ENCODE results near the gene IL1RAPL1. TPM values are rescaled to one million over a fixed set of nuclear protein-coding genes. Genes with fewer than 3 reads are reported as not detected.
"Not testable (repeated sequence)": the region's sequence is repeated elsewhere in the genome, so short reads cannot be mapped to it uniquely, and the experiment has no call there.

The IL1RAPL1 gene
- total RNA-seq, 1 donor from 2014 or later = 0.16 TPM

DNA sequence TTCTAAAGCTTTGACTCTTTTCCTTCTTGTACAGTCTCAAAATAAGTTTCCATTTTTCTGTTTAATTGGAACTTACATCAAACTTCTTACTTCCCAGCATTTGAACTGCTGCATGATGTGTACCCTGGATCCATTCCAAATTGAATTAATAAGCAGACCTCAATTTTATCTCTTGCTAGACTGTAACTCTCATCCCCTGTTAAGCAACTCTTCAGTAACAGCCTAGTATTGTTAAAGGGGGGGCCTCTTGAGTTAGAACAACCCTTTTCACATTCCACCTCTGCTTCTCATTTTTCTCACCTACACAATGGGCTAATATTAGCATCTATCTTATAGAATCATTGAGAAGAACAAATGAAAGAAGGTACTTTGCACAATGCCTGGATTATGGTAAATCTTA lies 169.4 kb downstream of the IL1RAPL1 start:
- no peak overlapping the region for H3K27ac Mint-ChIP-seq (ENCODE audit: unreplicated experiment)

DNA sequence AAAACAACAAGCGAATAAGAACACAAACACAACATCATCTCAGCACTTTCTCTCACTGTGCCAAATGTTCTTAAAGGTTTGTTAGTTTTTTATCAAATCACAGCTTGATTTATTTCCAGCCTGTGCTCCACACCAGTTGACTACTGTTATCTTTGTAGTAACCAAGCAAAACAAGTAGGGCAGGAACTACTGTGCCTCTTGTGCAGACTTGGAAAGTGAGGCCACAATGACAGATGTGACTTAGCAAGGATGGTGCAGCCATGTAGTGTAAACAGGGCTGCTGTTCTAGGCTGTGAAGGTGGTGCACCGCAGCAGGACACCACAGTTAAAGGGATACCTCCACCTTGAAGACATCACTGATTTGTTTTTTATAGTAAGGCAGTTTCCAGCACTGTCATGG lies 170.0 kb downstream of the IL1RAPL1 start:
- no peak overlapping the region for H3K4me3 Mint-ChIP-seq (ENCODE audit: unreplicated experiment)
- Histone ChIP-seq H3K79me2 (ENCODE audit: insufficient read depth, low read length) (no peaks in the 10 kb centered on the region), H3K9me3 (ENCODE audit: insufficient read depth, low read depth, low read length) (no peaks in the 10 kb centered on the region), H3K27me3 (ENCODE audit: insufficient read depth, low read length) (no peaks in the 10 kb centered on the region), H3K4me3 (ENCODE audit: insufficient read depth, low read depth, low read length) (no peak overlapping the region), H3K9ac (ENCODE audit: low read length) (no peak overlapping the region), H4K20me1 (ENCODE audit: insufficient read depth, low read length) (no peaks in the 10 kb centered on the region), H3K36me3 (ENCODE audit: insufficient read depth, low read length) (no peaks in the 10 kb centered on the region), H3K4me1 (ENCODE audit: insufficient read depth, low read length) (no peaks in the 10 kb centered on the region), H2AFZ (ENCODE audit: low read depth, low read length) (no peak overlapping the region), H3K4me2 (ENCODE audit: low read length) (no peak overlapping the region), H3K27ac (ENCODE audit: low read depth, low read length) (no peak overlapping the region)
- FAIRE-seq (no peak), DNase-seq (ENCODE audit: low read depth) (no peak)
- H3K27me3 Mint-ChIP-seq (ENCODE audit: low read depth, unreplicated experiment) = no peaks in the 10 kb centered on the region
- no peaks in the 10 kb centered on the region for H3K9me3 Mint-ChIP-seq (ENCODE audit: unreplicated experiment)
- no peak overlapping the region for H3K27ac Mint-ChIP-seq (ENCODE audit: unreplicated experiment)
- TF ChIP-seq CTCF (IDR thresholded peaks at IDR 0.05; ENCODE audit: insufficient read depth, low read depth, low read length) = no peak
- no peaks in the 10 kb centered on the region for H3K36me3 Mint-ChIP-seq (ENCODE audit: low read depth, unreplicated experiment)
- no peaks in the 10 kb centered on the region for H3K4me1 Mint-ChIP-seq (ENCODE audit: low read depth, unreplicated experiment)

More for the DNA sequence above, 169.4 kb downstream of the IL1RAPL1 start:
- H4K20me1 ChIP-seq (ENCODE audit: insufficient read depth, low read length) = no peaks in the 10 kb centered on the region
- TF ChIP-seq CTCF (IDR thresholded peaks at IDR 0.05; ENCODE audit: insufficient read depth, low read depth, low read length) (no peak), EZH2 (IDR thresholded peaks at IDR 0.05; ENCODE audit: insufficient read depth, low read length) (no peak)
- Mint-ChIP-seq H3K27me3 (ENCODE audit: low read depth, unreplicated experiment) (no peaks in the 10 kb centered on the region), H3K9me3 (ENCODE audit: unreplicated experiment) (no peaks in the 10 kb centered on the region), H3K4me1 (ENCODE audit: low read depth, unreplicated experiment) (no peaks in the 10 kb centered on the region), H3K36me3 (ENCODE audit: low read depth, unreplicated experiment) (no peaks in the 10 kb centered on the region), H3K4me3 (ENCODE audit: unreplicated experiment) (no peak overlapping the region)
- no peak overlapping the region for H3K4me2 ChIP-seq (ENCODE audit: low read length)
- H3K4me1 ChIP-seq (ENCODE audit: insufficient read depth, low read length) = no peaks in the 10 kb centered on the region
- no peaks in the 10 kb centered on the region for H3K27me3 ChIP-seq (ENCODE audit: insufficient read depth, low read length)
- DNase-seq (ENCODE audit: low read depth) = peak; percentile 33
- H2AFZ ChIP-seq (ENCODE audit: low read depth, low read length) = no peak overlapping the region
- no peaks in the 10 kb centered on the region for H3K79me2 ChIP-seq (ENCODE audit: insufficient read depth, low read length)
- peak; percentile 78 for FAIRE-seq
- no peaks in the 10 kb centered on the region for H3K9me3 ChIP-seq (ENCODE audit: insufficient read depth, low read depth, low read length)
- no peak overlapping the region for H3K4me3 ChIP-seq (ENCODE audit: insufficient read depth, low read depth, low read length)
- H3K9ac ChIP-seq (ENCODE audit: low read length) = no peak overlapping the region
- H3K36me3 ChIP-seq (ENCODE audit: insufficient read depth, low read length) = no peaks in the 10 kb centered on the region
- H3K27ac ChIP-seq (ENCODE audit: low read depth, low read length) = no peak overlapping the region

- not testable (repeated sequence) for H3K9me3 ChIP-seq (ENCODE audit: insufficient read depth, low read depth, low read length); H3K36me3 Mint-ChIP-seq (ENCODE audit: low read depth, unreplicated experiment); H3K4me1 Mint-ChIP-seq (ENCODE audit: low read depth, unreplicated experiment); H4K20me1 ChIP-seq (ENCODE audit: insufficient read depth, low read length); DNase-seq (ENCODE audit: low read depth); H3K4me1 ChIP-seq (ENCODE audit: insufficient read depth, low read length); H3K4me3 ChIP-seq (ENCODE audit: insufficient read depth, low read depth, low read length); FAIRE-seq; H3K9ac ChIP-seq (ENCODE audit: low read length); H3K36me3 ChIP-seq (ENCODE audit: insufficient read depth, low read length); H3K27ac Mint-ChIP-seq (ENCODE audit: unreplicated experiment); H3K4me3 Mint-ChIP-seq (ENCODE audit: unreplicated experiment); H3K27ac ChIP-seq (ENCODE audit: low read depth, low read length); H3K4me2 ChIP-seq (ENCODE audit: low read length); H2AFZ ChIP-seq (ENCODE audit: low read depth, low read length); H3K27me3 Mint-ChIP-seq (ENCODE audit: low read depth, unreplicated experiment); H3K27me3 ChIP-seq (ENCODE audit: insufficient read depth, low read length); H3K79me2 ChIP-seq (ENCODE audit: insufficient read depth, low read length); H3K9me3 Mint-ChIP-seq (ENCODE audit: unreplicated experiment)
These were observed 179.3 kb downstream of the IL1RAPL1 start for GRCh38 chrX:28766561-28766960.
